HG02885 (cell line): ENCODE measurements around the gene PCTP.

Experiments used
- ATAC-seq: cut with Tn5 transposase; IDR thresholded peaks from one replicate; pipeline ENCODE4 v1.9.1; 2021; ENCODE audit warnings: mild to moderate bottlenecking; ENCODE audit not compliant: unreplicated experiment, poor library complexity

The PCTP gene

DNA sequence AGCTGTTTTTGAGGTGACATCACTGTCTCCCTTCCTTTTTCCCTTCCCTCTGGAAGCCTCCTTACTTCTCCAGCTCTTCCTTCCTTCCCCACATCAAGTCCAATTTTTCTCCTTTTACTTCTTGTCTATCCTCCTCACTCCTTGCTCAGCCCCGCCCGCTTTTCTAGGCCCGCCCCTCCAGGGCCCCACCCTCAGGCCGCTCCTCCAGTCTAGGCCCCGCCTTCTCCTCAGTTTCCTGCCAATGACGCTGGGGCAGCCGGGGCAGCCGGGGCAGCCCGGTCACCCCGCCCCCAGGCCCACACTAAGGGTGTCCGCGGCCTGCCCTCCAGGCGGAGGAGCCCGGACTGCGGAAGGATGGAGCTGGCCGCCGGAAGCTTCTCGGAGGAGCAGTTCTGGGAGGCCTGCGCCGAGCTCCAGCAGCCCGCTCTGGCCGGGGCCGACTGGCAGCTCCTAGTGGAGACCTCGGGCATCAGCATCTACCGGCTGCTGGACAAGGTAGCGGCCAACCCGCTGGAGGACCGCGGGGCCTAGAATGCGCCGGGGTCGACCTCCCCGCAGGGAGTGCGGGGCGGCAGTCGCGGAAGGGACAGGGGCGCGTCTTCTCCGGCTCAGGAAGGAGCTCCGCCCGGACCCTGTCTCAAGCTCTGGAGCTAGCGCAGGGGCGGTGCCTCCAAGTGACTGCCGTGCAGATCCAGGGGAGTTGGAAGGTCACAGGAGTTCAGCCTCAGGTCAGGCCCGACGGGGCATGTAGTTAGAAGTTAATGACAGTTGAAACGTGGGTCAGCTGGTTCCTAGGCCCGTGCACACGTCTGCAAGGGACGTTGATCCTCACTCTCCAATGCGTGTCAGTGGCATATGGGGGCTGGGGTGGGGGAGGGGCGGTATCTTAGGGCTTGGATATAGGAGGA is at the start of gene PCTP:
PCTP (plus strand) TSS at position 302 of the 908 bp plus-strand sequence; CDS start at position 355, 53 bp downstream.
- ATAC-seq: peak; percentile 99

DNA sequence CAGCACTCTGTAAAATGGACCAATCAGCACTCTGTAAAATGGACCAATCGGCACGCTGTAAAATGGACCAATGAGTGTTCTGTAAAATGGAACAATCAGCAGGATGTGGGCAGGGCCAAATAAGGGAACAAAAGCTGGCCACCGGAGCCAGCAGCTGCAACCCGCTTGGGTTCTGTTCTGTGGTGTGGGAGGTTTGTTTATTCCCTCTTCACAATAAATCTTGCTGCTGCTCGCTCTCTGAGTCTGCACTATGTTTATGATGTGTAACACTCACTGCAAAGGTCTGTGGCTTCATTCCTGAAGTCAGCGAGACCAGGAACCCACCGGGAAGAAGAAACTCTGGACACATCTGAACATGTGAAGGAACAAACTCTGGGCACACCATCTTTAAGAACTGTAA is 48.7 kb upstream of the PCTP start:
- ATAC-seq: no peak

DNA sequence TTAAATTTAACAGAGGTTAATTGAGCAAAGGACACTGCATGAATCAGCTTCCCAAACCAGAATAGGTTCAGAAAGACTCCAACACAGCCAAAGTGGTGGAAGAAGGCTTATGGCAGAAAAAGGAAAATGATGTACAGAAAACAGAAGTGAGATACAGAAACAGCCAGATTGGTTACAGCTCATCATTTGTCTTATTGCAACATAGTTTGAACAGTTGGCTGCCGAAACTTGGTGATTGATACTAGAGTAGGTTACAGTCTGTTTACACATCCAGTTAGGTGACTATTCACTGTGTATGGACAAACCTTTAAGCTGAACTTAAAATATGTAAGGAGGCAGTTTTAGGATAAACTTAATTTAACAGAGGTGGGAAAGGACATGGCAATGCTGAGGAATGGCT is 46.5 kb upstream of the PCTP start:
- ATAC-seq: no peak

DNA sequence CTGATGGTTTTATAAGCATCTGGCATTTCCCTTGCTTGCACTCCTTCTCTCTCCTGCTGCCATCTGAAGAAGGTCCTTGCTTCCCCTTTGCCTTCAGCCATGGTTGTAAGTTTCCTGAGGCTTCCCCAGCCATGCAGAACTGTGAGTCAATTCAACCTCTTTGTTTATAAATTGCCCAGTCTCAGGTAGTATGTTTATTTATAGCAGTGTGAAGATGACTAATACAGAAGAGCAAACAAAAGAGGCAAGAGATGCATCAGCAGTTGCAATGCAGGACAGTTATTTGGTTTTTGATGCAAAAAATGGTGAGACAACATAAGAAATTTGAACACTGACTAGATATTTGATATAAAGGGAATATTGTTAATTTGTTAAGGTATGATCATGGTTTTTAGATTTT is 45.0 kb upstream of the PCTP start:
- ATAC-seq: peak; percentile 84

DNA sequence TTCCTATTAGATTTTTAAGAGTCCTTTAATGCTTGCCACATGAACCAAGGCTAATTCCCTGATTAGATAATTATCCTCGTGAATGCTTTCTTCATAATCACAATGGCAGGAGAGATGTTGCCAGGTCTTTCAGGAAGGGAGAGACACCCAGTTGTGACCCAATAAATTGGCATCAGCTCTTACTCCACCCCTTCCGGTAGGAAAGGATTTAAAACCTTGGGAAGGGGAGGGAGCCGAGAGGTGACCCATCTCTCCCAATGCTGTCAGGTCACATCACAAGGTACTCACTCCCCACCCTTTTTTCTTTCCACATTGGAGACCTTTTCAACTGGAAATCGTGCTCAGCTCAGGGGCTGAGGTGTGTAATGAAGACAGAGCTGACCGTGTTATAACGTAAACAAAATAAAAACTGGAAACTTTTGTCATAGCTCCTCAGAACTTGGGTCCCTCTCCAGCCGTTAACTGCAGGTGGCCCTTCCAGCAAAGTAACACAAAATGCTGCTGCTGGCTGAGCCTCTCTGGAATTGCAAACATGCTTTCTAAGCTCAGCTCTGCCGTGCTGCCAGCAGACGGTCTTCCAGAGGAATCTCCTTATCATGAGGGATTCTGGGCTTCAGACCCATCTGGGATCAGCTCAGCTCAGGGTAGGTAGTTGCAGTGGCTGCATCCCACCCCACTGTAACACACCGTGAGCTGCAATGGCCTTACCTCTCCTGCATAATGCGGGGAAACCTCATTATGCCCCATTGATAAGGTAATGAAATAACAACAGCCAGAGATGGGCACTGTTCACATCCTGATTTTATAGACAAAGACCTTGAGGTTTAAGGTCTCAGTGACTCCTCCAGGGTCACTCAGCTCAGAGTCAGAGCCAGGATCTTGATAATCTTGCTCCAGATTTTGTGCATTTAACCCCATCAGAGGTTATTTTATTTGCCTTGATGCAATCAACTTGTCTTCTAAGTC is 43.8 kb upstream of the PCTP start:
- ATAC-seq: no peak

DNA sequence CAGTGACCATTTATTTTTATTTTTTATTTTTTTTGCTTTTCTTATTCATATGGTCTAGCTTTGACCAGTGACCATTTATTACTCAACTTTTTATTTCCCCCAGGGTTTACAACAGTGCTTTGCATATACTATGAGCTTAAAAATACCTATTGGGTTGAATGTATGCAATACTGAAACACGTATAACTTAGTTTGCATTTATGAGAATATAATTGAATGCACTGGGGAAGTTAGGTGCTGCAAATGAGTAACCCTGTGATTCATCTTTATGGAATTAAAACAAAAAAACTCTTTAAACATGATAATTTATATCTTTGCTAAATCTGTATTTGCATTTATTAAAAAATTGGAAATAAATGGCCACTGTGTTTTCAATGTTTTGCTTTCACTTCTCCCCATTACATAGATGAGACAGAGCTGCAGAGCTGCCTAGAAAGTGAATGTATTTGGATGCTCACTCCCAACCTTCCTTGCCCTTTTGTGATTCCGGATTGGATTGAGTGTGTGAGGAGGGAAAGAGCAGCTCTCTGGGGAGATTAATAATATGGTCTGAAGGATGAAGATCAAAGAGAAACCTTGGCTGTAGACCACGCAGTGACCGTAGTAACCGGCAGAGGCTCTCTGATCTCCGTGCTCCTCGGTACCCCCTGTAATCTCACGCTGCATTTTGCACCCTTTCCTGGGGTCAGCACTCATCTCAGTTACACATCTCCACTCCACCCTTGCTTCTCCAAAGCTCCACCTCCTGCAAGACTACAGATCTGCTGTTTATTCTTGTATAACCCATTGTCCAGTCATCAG is 42.5 kb upstream of the PCTP start:
- no peak for ATAC-seq

DNA sequence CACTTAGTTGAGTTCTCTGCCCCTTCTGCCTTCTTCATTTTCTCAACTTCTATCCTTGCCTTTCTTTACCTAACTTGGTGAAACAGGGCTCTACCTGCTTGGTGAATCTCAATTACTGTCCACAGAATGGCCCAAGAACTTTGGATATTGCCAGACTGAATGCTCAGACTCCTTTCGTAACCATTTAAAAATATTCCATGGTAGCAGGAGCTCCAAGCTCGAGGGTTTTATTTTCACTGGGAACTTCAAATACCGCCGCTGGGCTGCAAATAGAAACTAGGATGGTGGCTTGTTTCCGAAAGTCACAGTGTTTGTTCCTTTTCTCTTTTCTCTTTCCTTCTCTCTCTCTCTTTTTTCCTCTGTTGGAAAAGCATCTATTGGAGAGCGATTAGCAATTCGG is 41.4 kb upstream of the PCTP start:
- no peak for ATAC-seq

DNA sequence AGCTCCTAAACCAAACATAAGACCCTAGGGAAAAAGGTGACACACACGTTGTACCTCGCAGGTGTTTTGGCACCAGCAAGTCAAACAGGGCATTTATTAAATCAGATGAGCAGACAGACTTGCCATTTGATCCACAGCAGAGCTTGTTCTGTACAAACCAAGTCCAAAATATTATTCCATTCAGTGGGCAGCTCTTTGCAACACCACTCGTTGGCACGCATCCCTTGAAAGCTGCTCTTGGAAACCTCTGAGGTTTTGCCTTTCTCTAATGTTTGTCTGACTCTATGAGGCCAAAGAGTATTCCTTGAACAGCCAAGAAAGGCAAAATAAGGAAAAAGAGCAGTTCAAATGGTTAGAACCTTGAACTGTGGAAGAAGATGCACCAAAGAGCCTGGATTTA is 40.9 kb upstream of the PCTP start:
- no peak for ATAC-seq

DNA sequence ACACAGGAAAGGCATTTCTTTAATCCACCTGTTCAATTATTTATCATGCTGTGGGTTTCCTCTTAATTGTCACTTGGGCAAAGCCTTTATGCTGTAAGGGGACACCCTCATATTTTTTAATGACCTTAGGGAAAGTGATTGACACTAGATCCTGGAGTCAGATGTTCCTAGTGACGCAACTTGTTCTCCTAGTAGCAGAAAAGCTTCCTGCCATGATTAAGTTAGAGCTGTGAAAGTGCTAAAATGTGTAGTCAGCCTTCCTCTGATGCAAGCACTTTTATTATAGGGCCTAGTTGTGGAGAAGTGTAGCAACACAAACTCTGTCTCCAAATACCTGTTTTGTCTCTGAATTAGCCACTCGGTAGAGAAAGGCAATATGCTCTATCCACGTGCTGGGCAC is 40.4 kb upstream of the PCTP start:
- ATAC-seq: no peak

DNA sequence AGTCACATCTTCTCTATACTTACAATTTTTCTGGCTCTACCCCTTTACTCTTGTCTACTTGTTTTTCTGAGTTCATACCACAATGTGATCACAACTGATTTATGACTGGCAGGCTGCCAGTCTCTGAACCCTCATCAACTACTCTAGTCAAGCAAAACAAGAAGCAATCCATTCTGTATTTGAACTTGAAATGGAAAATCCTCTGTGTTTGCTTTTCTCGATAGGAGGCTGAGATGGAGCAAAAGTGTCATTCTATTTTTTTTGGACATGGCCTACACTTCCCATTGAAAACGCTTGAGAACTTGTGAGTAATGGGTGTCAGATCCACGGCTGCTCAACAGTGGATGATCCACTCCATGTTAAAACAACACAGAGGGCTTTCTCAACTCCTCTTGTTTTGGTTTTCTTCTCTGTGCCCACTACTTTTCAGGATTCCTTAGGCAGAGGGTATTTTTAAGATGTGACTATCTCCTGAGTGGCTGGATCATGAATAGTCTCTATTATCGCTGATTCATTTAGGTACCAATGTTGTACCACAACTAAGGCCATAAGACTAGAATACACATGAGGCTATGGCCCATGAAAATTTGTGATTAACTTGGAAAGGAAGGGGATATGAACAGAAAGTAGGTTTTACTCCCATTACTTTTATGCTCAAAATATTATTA is 39.9 kb upstream of the PCTP start:
- ATAC-seq: no peak

DNA sequence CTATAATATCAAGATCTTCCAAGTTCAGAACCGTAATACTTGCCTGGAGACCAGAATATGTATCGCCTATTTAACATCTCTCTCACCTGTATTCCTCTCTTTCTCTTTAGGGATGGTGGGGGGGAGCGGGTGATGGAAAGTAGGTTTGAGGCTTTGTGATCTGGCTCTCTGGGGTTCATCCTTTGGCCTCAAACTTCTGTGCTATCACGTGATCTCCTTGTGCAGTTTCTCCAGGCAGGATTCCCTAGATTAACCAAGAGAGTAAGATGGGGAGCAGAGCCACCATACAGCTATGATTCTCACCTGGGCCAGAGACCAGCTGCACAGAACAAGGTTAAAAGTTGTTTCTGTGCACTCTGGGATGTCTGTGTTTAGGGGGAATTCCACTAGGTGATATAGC is 33.4 kb upstream of the PCTP start:
- no peak for ATAC-seq

DNA sequence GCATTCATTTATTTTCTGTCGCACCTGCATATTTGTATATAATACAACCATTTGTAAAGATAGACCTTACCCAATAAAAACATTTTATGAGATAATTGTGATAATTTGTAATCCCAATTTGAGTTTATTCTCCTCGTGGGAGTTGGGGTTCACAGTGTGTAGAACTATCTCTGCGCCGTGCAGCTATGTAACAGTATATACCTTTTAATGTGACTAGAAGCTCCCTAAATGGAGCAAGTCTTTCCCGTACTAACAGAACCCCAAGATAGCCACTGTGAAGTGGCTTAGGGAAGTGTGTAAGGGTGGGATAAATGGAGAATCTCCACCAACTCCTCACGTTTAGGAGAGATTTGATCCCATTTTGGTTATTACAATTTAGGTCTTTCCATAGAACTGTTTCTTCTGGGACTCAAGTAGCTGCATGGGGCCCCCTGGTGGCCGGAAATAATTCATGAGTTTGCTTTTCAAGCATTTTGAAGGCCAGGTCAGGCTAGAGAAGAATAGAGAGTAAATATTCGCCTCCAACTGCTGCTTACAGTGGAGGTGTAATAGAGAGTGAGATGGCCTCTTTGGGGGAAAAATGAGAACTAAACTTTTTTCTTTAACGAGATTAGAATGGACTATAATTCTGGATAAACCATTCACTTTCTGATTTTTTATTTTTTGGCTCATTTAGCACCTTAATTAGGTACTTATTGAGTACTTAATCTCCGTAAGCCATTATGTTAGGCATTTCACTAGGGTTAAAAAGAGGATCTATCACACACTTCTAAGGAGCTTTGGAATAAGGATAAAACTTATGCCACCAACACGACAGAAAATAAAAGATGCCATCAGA is 32.7 kb upstream of the PCTP start:
- peak; percentile 62 for ATAC-seq

DNA sequence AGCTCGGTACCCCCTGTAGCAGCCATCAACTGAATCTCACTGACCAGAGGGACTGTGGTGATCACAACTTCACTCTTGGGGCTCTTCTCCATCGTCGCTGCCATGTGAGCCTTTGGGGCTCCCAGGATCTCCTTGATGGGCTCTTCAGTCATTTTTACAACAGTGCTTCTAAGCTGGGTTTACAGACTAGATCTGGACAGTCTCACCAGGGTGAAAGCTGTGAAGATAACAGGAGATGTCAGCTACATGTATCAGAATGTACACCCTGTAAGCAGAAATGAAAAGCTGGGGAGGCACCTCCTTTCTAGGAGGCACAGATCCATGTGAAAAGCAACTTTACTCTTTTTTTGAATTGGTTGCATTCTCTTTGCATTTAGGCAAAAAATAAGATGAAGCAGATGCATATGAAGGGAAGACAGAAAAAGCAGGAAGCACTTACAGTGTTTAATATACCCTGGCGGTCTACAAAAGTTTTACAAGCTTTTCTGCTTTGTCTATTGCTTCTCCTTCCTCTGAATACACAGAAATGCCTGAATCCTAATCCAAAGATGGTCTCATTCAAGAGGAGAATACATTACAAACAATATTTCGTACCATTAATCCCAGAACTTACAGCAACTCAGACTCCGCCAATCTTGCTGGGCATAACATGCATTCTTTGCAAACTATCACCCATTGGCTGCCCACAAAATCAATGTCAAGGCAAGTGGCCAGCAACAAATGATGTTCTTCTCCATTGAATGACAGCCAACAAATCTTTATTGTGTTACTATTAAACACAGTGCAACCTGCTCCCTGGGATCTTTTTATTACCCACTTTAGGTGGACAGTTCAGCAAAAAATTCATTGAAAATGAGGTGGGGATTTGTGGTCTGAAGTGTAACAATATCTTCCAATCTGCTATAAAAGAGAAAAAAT is 29.7 kb upstream of the PCTP start:
- no peak for ATAC-seq

DNA sequence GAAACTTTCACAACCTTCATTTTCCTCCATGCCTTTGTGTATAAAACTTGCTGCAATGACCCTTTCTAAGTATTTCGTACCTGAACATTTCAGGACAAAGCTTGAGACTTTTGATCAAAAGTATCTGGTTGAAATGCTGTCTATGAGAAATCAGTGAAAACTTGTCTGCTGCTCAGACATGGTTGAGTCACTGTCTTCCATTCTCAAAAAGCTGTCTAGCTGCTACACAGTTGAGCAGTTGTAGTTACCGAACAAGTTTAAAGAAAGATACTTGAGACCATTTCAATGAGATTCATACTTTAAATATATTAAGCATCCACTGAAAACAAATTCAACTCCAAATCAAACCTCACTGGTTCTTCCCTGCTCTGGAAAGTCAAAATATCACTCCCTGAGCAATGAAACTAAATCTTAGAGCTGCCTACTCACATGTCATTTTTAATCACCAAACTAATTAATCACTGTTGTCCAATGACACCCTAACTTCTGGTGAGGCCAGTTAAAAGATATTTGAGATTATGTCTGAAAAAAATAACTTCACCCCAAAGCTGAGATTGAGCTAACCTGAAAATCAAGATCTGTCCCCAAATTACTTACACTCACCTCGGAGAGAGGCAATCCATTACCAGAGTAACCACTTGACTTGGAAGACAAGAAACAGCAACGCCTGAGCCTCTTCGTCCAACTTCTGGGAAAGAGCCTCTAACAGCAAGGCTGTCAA is 28.7 kb upstream of the PCTP start:
- no peak for ATAC-seq

DNA sequence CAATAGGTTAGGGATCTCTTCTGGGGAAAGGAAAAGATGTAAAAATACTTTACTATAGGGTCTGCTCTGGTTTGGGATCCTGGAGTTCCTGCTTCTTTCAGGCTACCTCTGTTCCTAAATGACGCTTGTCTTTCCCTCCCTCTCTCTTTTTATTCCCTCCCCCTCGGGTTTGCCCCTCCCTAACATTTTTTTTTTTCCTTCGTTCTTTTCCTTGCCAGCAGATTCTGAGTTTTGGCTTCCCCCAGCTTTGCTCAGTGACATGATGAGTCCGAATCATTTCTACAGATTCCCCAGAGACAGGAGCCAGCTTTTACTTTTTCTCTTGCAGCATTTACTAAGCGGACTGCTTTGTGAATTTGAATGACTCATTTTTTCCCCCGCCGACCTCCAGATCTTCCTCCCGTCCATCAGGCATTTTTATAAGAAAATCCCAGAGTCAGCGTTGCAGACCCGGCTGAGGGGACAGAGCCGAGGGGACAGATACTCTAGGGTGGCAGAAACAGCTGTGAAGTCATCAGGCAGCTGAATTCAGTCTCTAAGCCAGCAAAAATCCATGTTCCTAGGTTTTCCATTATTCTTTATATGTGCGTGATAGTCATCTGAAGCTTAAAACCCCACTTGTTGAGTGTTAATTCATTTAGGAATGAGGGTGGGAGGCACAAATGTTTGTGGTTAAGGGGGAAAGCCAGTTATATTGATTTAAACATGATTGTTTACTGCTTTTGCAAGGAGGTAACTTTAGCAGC is 27.9 kb upstream of the PCTP start, which contains the start of gene TMEM100:
TMEM100 (minus strand) TSS at position 123 of the 746 bp plus-strand sequence. CDS start 1,794 bp downstream, outside the sequence.
- ATAC-seq: no peak

DNA sequence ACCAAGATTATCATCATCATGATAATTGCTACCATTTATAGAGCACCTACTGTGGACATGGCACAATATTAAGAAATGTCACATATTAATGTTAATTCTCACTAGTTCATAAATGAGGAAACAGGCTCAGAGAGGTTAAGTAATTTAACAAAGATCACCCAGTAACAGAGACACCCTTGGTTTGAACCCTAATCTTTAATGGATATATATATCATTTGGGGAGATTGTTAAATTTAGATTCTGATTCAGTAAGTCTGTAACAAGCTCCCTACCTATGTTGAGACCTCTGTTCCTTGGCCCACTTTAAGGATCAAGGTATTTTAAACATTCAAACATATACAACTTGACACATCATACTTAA is 27.4 kb upstream of the PCTP start:
- ATAC-seq: no peak

DNA sequence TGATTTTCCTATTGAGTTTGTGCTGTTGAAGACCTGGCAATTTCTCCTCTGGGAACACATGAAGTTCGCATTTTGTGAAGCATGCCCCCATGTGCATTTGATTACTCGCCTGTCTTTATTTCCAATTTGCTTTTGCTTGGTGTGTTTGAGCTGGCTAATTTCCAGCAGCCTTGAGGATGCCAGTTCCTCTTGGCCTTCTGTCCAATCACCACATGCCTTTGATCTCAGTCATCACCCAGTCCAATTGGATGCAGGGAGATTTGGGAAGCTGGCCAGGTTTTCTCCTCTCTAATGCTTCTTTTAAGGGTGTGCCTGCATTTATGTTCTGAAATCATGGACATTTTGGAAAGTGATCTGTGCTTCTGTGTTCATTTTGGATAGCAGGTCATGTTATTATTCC is 24.4 kb upstream of the PCTP start:
- no peak for ATAC-seq
